Stimulated activated naive CD8-positive, alpha-beta T cell treated with anti-CD3 and anti-CD28 coated beads, Interleukin-15, Interleukin-2, amounts not matched to agents 100 ng/mL and 50 ng/mL, for 24 hours (primary cell): Measurements from ENCODE around the gene SLC23A2.
"Not testable (repeated sequence)": the region's sequence is repeated elsewhere in the genome, so short reads cannot be mapped to it uniquely, and the experiment has no call there.

ENCODE experiments used
- H3K27ac Mint-ChIP-seq: one replicate; pipeline ENCODE4 v1.8.0; 2021; ENCODE audit warnings: mild to moderate bottlenecking, mixed read lengths
- H3K27me3 Mint-ChIP-seq: one replicate; pipeline ENCODE4 v1.8.0; 2021; ENCODE audit warnings: mixed read lengths
- H3K36me3 Mint-ChIP-seq: one replicate; pipeline ENCODE4 v1.8.0; 2021; ENCODE audit warnings: low read depth, mixed read lengths
- H3K4me1 Mint-ChIP-seq: one replicate; pipeline ENCODE4 v1.8.0; 2021; ENCODE audit warnings: low read depth, mixed read lengths
- H3K4me3 Mint-ChIP-seq: one replicate; pipeline ENCODE4 v1.8.0; 2021; ENCODE audit warnings: mild to moderate bottlenecking, mixed read lengths
- H3K9me3 Mint-ChIP-seq: one replicate; pipeline ENCODE4 v1.8.0; 2021; ENCODE audit warnings: mixed read lengths

Gene SLC23A2

GRCh38 chr20:4989570-4989969 lies 11.7 kb downstream of the SLC23A2 start:
- Mint-ChIP-seq H3K4me1 (peaks cover 40% of the 10 kb centered on the region), H3K9me3 (no peaks in the 10 kb centered on the region), H3K27ac (peak overlapping the region; percentile 89), H3K36me3 (peaks cover 9% of the 10 kb centered on the region), H3K27me3 (no peaks in the 10 kb centered on the region), H3K4me3 (peak overlapping the region; percentile 28)

DNA sequence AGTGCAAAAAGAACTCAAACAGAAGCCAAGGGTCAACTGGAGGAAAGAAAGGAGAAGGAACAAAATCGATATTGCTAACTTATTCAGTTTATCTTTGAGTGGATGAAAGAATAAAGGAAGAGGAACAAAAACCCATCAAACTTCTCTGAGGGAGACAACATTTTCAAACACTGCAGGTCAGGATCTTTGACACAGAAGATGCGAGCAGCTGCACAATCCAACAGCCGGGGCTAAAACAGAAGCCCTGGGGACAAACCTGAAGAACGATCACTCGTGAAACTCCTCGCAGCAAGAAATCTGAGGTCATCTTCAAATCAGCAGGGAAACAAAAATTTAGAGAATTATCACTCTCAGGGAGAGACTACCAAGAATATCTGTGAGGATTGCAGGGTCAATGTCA lies 14.2 kb downstream of the SLC23A2 start:
- no peaks in the 10 kb centered on the region for H3K27me3 Mint-ChIP-seq
- H3K27ac Mint-ChIP-seq, result peak overlapping the region; percentile 78
- peaks cover 14% of the 10 kb centered on the region for H3K36me3 Mint-ChIP-seq
- H3K9me3 Mint-ChIP-seq, result no peaks in the 10 kb centered on the region
- H3K4me1 Mint-ChIP-seq, result peaks cover 42% of the 10 kb centered on the region
- H3K4me3 Mint-ChIP-seq, result peak overlapping the region; percentile 3

GRCh38 chr20:4985658-4986057 lies 15.7 kb downstream of the SLC23A2 start:
- Mint-ChIP-seq H3K27me3 (no peaks in the 10 kb centered on the region), H3K36me3 (peaks cover 14% of the 10 kb centered on the region), H3K4me1 (peaks cover 43% of the 10 kb centered on the region), H3K4me3 (no peak overlapping the region), H3K9me3 (no peaks in the 10 kb centered on the region), H3K27ac (no peak overlapping the region)

DNA sequence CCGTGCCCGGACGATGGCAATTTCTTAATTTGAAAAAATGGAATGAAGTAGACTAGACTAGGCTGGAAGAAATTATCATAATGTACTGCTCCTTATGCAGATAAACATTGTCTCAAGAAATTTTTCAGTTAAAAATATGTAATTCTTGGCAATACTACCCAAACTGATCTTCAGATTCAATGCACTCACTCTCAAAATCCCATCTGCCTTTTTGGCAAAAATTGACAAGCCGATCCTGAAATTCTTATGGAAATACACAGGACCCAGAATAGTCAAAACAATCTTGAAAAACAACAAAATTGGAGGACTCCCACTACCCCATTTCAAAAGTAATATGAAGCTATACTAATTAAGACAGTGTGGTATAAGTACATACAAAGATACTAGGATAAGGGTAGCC lies 19.0 kb downstream of the SLC23A2 start:
- no peak overlapping the region for H3K4me3 Mint-ChIP-seq
- H3K4me1 Mint-ChIP-seq, result peaks cover 26% of the 10 kb centered on the region
- no peak overlapping the region for H3K27ac Mint-ChIP-seq
- H3K9me3 Mint-ChIP-seq, result no peaks in the 10 kb centered on the region
- H3K27me3 Mint-ChIP-seq, result no peaks in the 10 kb centered on the region
- peaks cover 12% of the 10 kb centered on the region for H3K36me3 Mint-ChIP-seq

- peaks cover 5% of the 10 kb centered on the region for H3K36me3 Mint-ChIP-seq
- no peak overlapping the region for H3K4me3 Mint-ChIP-seq
- H3K9me3 Mint-ChIP-seq, result no peaks in the 10 kb centered on the region
- H3K27ac Mint-ChIP-seq, result no peak overlapping the region
- no peaks in the 10 kb centered on the region for H3K27me3 Mint-ChIP-seq
- peaks cover 17% of the 10 kb centered on the region for H3K4me1 Mint-ChIP-seq
Measured at GRCh38 chr20:4979841-4980410, 21.4 kb downstream of the SLC23A2 start.

GRCh38 chr20:4978050-4978918 lies 23.0 kb downstream of the SLC23A2 start:
- no peaks in the 10 kb centered on the region for H3K9me3 Mint-ChIP-seq
- H3K27me3 Mint-ChIP-seq, result no peaks in the 10 kb centered on the region
- no peak overlapping the region for H3K4me3 Mint-ChIP-seq
- H3K36me3 Mint-ChIP-seq, result peaks cover 5% of the 10 kb centered on the region
- H3K27ac Mint-ChIP-seq, result no peak overlapping the region
- H3K4me1 Mint-ChIP-seq, result peaks cover 26% of the 10 kb centered on the region

DNA sequence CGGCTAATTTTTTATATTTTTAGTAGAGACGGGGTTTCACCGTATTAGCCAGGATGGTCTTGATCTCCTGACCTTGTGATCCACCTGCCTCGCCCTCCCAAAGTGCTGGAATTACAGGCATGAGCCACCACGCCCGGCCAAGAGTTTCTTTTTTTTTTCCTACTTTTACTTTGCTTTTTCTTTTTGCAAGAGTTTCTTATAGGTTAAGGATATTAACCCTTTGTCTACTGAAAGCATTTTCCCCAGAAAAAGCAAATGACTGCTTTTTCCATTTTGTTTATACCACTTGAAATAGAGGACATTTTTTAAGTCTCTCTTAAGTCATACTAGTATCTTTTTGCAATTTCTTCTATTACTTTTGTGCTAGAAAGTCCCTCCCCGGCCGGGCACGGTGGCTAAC lies 25.3 kb downstream of the SLC23A2 start:
- H3K27me3 Mint-ChIP-seq, H3K9me3 Mint-ChIP-seq, H3K36me3 Mint-ChIP-seq, H3K4me3 Mint-ChIP-seq, H3K27ac Mint-ChIP-seq: not testable (repeated sequence)
- peaks cover 38% of the 10 kb centered on the region for H3K4me1 Mint-ChIP-seq

DNA sequence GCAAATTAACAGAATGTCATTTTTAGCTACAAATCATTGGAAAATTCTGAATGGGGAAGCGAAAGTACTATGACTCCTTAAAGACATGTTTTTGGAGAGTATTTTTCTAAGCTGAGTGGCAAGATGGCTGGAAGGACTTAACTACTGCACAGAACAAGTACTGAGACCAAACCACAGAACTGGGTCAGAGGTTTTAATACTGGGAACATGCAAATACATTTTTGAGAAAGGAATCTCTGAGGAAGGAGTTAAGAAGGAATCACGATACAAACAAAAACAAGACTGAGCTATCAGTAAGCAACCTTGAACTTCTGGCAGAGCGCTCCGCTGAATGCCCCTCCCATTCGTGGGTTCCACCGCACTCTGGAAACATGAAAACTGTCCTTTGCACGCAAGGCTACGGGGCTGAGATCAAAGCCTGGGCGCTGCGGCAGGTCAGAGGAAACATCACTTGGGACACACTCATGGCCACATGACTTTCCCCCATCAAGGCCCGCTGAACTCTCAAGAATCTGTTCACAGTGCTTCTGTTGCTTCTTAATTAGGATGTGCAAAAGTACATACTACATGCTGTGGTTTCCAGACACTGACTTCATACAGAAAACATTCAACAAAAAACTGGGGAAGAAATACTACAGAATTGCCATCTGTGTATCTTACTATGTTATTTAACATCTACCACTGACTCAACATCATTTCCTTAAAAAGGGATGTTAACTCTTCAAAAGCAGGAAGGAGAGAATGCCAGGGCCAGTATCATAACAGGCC lies 27.8 kb downstream of the SLC23A2 start:
- H3K36me3 Mint-ChIP-seq, result peaks cover 23% of the 10 kb centered on the region
- H3K27ac Mint-ChIP-seq, result peak overlapping the region; percentile 87
- peaks cover 33% of the 10 kb centered on the region for H3K4me1 Mint-ChIP-seq
- H3K27me3 Mint-ChIP-seq, result no peaks in the 10 kb centered on the region
- no peaks in the 10 kb centered on the region for H3K9me3 Mint-ChIP-seq
- H3K4me3 Mint-ChIP-seq, result peak overlapping the region; percentile 68

DNA sequence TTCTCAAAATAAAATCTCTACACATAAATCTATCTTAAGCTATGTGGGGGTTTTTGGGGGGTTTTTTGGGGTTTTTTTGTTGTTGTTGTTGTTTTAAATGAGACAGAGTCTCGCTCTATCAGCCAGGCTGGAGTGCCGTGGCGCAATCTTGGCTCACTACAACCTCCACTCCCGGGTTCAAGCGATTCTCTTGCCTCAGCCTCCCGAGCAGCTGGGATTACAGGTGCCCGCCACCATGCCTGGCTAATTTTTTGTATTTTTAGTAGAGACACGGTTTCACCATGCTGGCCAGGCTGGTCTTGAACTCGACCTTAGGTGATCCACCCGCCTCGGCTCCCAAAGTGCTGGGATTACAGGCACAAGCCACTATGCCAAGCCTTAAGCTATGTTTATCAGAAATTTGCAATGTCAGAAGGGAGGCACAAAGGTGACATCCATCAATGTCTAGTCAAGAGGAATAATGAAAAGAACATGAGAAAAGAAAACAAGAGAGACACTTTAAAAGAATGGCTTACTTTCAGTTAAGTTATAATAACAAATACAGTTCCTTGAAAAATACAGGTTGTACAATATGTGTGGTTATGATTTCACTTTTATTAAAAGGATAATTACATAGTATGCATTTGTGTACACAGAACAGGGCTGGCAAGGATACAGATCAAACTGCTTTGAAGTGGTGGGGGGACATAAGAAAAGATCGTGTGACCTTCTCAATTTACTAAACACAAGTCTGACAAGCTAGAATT lies 28.6 kb downstream of the SLC23A2 start:
- Mint-ChIP-seq H3K4me3 (peak overlapping the region; percentile 68), H3K27ac (peak overlapping the region; percentile 87), H3K9me3 (no peaks in the 10 kb centered on the region), H3K36me3 (peaks cover 31% of the 10 kb centered on the region), H3K4me1 (peaks cover 33% of the 10 kb centered on the region), H3K27me3 (no peaks in the 10 kb centered on the region)

GRCh38 chr20:4971064-4971463 lies 30.2 kb downstream of the SLC23A2 start:
- H3K36me3 Mint-ChIP-seq, result peaks cover 34% of the 10 kb centered on the region

DNA sequence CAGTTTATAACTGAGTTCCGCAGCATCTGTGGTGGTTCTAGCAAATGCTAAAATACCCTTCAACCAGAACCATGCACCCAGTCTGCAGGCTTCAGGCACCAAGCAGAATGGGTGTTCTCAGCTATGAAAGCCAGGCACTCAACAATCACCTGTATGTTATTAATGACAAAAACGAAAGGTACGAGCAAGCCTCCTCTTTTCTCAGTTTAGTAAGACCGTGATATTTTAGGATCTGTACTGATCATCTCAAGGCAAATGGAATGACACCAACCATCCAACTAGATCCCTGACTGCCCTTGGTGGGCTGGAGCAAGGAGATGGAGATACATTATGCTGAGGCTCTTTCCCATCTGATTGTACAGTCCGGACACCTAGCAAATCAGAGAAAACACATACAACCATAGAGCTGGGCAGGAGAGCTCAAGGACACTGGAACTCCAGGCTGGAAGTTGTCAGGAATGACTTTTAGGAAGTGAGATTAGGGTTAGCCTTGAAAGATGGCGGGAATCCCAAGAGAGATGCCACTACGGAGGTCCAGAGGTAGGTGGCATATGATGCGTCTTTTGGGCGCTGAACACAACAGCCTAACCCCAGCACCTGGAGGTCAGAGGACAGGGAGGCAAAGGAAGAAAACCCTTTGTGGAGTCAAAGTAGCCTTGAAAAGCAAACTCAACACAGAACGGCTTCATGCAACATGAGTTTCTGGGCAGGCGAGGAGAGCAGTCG lies 33.4 kb downstream of the SLC23A2 start:
- Mint-ChIP-seq H3K9me3 (no peaks in the 10 kb centered on the region), H3K27me3 (no peaks in the 10 kb centered on the region), H3K4me1 (peaks cover 13% of the 10 kb centered on the region), H3K4me3 (no peak overlapping the region), H3K27ac (no peak overlapping the region), H3K36me3 (peaks cover 32% of the 10 kb centered on the region)

More at GRCh38 chr20:4971064-4971463, 30.2 kb downstream of the SLC23A2 start:
- no peak overlapping the region for H3K27ac Mint-ChIP-seq
- no peaks in the 10 kb centered on the region for H3K9me3 Mint-ChIP-seq
- H3K4me1 Mint-ChIP-seq, result peaks cover 33% of the 10 kb centered on the region
- no peak overlapping the region for H3K4me3 Mint-ChIP-seq
- no peaks in the 10 kb centered on the region for H3K27me3 Mint-ChIP-seq

DNA sequence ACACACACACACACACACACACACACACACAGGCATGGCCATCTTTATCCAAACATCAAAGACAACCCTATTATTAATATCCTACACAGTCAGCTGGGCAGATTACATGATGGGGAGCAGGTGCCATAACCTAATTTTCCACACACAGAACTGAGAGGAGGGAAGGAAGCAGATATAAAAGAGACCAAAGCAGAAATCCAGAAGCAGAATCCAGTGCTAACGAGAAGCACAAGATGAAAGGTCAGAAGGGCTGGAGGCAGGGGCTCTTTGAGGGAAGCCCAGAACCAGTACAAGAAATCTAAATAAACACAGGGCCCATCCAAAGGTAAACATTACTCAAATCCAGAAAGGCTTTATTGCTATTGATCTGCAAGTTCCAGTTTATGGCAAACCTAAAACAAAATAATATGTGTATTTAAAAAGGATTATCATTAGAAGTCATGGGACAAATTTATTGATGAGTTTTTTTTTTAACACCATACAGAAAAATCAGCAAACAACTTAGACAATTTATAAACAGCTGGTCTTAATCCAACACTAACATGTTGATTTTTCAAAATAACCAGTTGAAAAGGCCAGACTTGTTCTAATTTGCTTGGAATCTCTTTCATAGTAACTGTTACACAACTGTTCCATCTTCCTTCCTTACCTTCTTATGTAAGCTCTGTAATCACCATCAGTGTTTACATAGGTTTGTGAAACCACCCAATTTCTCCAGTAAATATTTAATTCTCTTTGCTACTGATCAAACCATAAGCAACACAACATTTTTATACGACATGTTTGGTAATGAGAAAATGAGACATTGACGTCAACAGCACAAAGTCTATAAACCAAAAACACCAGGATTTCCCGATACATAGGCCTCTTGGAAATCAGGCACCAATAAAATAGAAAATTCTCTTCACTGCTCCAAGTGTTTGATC lies 34.2 kb downstream of the SLC23A2 start:
- Mint-ChIP-seq H3K9me3 (no peaks in the 10 kb centered on the region), H3K27ac (no peak overlapping the region)

GRCh38 chr20:4962241-4962855 lies 39.0 kb downstream of the SLC23A2 start:
- peak overlapping the region; percentile 17 for H3K4me3 Mint-ChIP-seq
- H3K27ac Mint-ChIP-seq, result peak overlapping the region; percentile 70
- peaks cover 23% of the 10 kb centered on the region for H3K4me1 Mint-ChIP-seq
- H3K36me3 Mint-ChIP-seq, result peaks cover 9% of the 10 kb centered on the region
- no peaks in the 10 kb centered on the region for H3K9me3 Mint-ChIP-seq
- H3K27me3 Mint-ChIP-seq, result no peaks in the 10 kb centered on the region

More for the DNA sequence above, 34.2 kb downstream of the SLC23A2 start:
- Mint-ChIP-seq H3K36me3 (peaks cover 32% of the 10 kb centered on the region), H3K4me3 (no peak overlapping the region), H3K27me3 (no peaks in the 10 kb centered on the region), H3K4me1 (peaks cover 13% of the 10 kb centered on the region)
